Fibroblast of villous mesenchyme (primary cell): ENCODE measurements around the gene INSIG1. TPM values are rescaled to one million over a fixed set of nuclear protein-coding genes. Genes with fewer than 3 reads are reported as not detected.

ENCODE experiments used
- DNase-seq: peaks from one replicate; pipeline ENCODE4 v3.0.0-alpha.2; 2010; ENCODE audit warnings: low read depth
- H3K4me3 ChIP-seq: 2 replicates; pipeline ENCODE4 v1.5.1; 2011; ENCODE audit warnings: low read depth, mild to moderate bottlenecking, low read length
- CTCF ChIP-seq: IDR thresholded peaks from 2 replicates; pipeline ENCODE4 v1.5.1; 2012; ENCODE audit warnings: low read depth, mild to moderate bottlenecking, low read length; ENCODE audit not compliant: insufficient read depth
- total RNA-seq: library from RNA; depleted of rRNA; stranded (reverse); fragments of >200 nt; gene quantifications from 2 replicates; pipeline ENCODE4 v1.2.3, GENCODE V29; 2012

The INSIG1 gene
- total RNA-seq, 1 donor = 389 TPM

GRCh38 chr7:155357573-155358041 is 59.9 kb downstream of the INSIG1 start:
- no peak overlapping the region for H3K4me3 ChIP-seq
- no peak for TF ChIP-seq CTCF
- no peak for DNase-seq

GRCh38 chr7:155358066-155358947 is 60.6 kb downstream of the INSIG1 start:
- no peak for TF ChIP-seq CTCF
- DNase-seq = no peak
- no peak overlapping the region for H3K4me3 ChIP-seq

DNA sequence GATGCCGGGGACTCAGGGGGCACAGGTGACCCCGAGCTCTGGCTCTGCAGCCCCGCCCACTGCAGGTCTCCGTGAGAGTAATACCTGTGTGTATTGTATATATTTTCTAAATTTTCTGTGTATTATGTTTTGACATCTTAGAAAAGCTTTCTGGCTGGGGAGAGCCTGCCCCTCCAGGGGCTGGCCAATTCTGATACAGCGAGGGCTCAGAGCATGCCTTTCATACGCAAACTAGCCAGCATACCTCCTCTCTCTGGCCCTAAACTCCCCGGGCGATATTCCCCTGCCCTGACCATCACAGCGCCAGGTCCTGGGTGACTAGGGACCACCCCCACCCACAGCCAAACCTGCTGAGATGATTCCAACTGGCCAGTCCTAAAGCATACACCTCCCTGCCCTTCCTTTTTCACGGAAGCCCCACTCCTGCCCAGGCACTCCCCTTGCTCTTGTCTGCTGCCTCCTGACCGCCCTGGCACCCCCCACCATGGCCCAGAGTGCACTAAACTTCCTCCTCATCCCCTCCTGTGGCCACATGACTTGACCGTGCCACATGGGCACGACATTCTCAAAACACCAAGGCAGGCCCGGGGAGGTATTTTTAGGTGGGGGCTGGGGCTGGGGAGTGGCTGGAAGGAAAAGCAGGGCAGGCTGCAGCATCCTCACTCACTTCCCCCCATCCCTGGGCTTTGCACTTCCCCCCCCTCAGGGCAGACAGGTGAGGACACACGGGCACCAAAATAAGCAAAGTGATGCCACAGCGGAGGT is 61.5 kb downstream of the INSIG1 start:
- TF ChIP-seq CTCF = no peak
- DNase-seq = no peak
- H3K4me3 ChIP-seq = no peak overlapping the region

Other genes with a start within 250 kb of the INSIG1 start
- gene HTR5A, start 227.6 kb upstream of the INSIG1 start, total RNA-seq = not detected in 2 replicates
- under 0.01 TPM in 1 of 2 replicates, not detected in the other for gene EN2, start 160.3 kb downstream of the INSIG1 start, total RNA-seq
- not detected in 2 replicates for gene CNPY1, start 248.7 kb downstream of the INSIG1 start, total RNA-seq